Measurements from ENCODE around the gene UCN2.

- TF ChIP-seq POLR2A (IDR thresholded peaks at IDR 0.05; ENCODE audit: low read depth, low read length): no peak
- TF ChIP-seq CTCF (IDR thresholded peaks at IDR 0.05; ENCODE audit: extremely low read depth in 1 of 2, insufficient read depth in 1 of 2, low read depth in 1 of 2, low read length in 2 of 2): no peak
- TF ChIP-seq EZH2 (IDR thresholded peaks at IDR 0.05; ENCODE audit: borderline replicate concordance, low read depth, low read length, severe bottlenecking): no peak
- no peak for TF ChIP-seq FOS (IDR thresholded peaks at IDR 0.05; ENCODE audit: borderline replicate concordance, insufficient read depth, low read length)
- TF ChIP-seq JUN (IDR thresholded peaks at IDR 0.05; ENCODE audit: borderline replicate concordance, insufficient read depth, insufficient read length, low read depth): no peak
- TF ChIP-seq POLR2AphosphoS5 (IDR thresholded peaks at IDR 0.05; ENCODE audit: insufficient read depth, low read depth, low read length): no peak
- no peak for TF ChIP-seq MAX (IDR thresholded peaks at IDR 0.05; ENCODE audit: insufficient read depth, insufficient read length)
- no peak for TF ChIP-seq MYC (IDR thresholded peaks at IDR 0.05; ENCODE audit: low read depth, low read length)
- TF ChIP-seq GATA2 (IDR thresholded peaks at IDR 0.05; ENCODE audit: insufficient read depth, insufficient read length, low read depth, low read length): no peak
These were observed 2.2 kb upstream of the UCN2 start for GRCh38 chr3:48565591-48566400.
